Measurements from ENCODE around the gene MEF2D.

The MEF2D gene

GRCh38 chr1:156455362-156455761 is 45.2 kb downstream of the MEF2D start:
- H3K4me3 Mint-ChIP-seq = no peak overlapping the region

GRCh38 chr1:156452907-156453306 is 47.7 kb downstream of the MEF2D start:
- H3K4me3 Mint-ChIP-seq = no peak overlapping the region

More at GRCh38 chr1:156455362-156455761, 45.2 kb downstream of the MEF2D start:
- Mint-ChIP-seq H3K36me3 (no peaks in the 10 kb centered on the region), H3K27me3 (peaks cover under 1% of the 10 kb centered on the region), H3K4me1 (peaks cover 6% of the 10 kb centered on the region), H3K27ac (no peak overlapping the region), H3K9me3 (no peaks in the 10 kb centered on the region)
- no peak for ATAC-seq (ENCODE audit: low read depth)
- no peak for DNase-seq (ENCODE audit: low spot score in 2 of 2)

GRCh38 chr1:156451505-156452160 is 48.9 kb downstream of the MEF2D start:
- ATAC-seq (ENCODE audit: low read depth) (no peak), DNase-seq (ENCODE audit: low spot score in 2 of 2) (no peak)
- Mint-ChIP-seq H3K4me1 (peaks cover 4% of the 10 kb centered on the region), H3K36me3 (no peaks in the 10 kb centered on the region), H3K27ac (no peak overlapping the region), H3K27me3 (peaks cover 10% of the 10 kb centered on the region), H3K9me3 (no peaks in the 10 kb centered on the region), H3K4me3 (no peak overlapping the region)

More at GRCh38 chr1:156452907-156453306, 47.7 kb downstream of the MEF2D start:
- ATAC-seq (ENCODE audit: low read depth) (no peak), DNase-seq (ENCODE audit: low spot score in 2 of 2) (no peak)
- H3K4me1 Mint-ChIP-seq = peaks cover 6% of the 10 kb centered on the region
- peaks cover 7% of the 10 kb centered on the region for H3K27me3 Mint-ChIP-seq
- no peaks in the 10 kb centered on the region for H3K9me3 Mint-ChIP-seq
- H3K27ac Mint-ChIP-seq = no peak overlapping the region
- no peaks in the 10 kb centered on the region for H3K36me3 Mint-ChIP-seq

GRCh38 chr1:156448134-156448967 is 52.2 kb downstream of the MEF2D start:
- Mint-ChIP-seq H3K4me1 (peaks cover 4% of the 10 kb centered on the region), H3K27me3 (peaks cover 19% of the 10 kb centered on the region), H3K27ac (no peak overlapping the region), H3K36me3 (no peaks in the 10 kb centered on the region), H3K9me3 (no peaks in the 10 kb centered on the region), H3K4me3 (no peak overlapping the region)
- ATAC-seq (ENCODE audit: low read depth) (no peak), DNase-seq (ENCODE audit: low spot score in 2 of 2) (no peak)

DNA sequence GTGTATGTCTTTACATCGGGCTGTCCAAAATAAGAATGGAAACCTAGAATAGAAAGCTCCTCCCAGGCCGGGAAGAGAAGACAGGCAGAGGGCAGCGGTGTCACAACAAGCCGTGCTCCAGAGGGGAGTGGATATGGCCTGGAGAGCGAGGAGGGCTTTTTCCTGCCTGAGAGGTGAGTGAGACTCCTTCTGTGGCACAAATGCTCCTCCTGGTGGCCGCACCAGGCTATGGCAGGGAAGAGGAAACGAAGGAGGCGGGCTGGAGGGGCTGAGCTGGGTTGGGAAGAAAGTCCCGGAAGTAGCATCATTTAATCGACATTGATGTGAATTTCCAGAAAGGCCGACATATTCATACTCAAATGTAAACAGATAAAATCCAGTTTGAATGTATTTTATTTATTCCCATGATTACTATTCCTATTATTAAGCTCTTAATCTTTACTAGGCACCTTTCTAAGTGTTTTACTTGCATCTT is 54.7 kb downstream of the MEF2D start:
- peak; percentile 65 to 71 for DNase-seq (ENCODE audit: low spot score in 2 of 2)
- Mint-ChIP-seq H3K4me3 (no peak overlapping the region), H3K9me3 (no peaks in the 10 kb centered on the region), H3K36me3 (no peaks in the 10 kb centered on the region), H3K27me3 (peaks cover 32% of the 10 kb centered on the region), H3K4me1 (peaks cover 4% of the 10 kb centered on the region), H3K27ac (no peak overlapping the region)
- ATAC-seq (ENCODE audit: low read depth) = peak; percentile 77

DNA sequence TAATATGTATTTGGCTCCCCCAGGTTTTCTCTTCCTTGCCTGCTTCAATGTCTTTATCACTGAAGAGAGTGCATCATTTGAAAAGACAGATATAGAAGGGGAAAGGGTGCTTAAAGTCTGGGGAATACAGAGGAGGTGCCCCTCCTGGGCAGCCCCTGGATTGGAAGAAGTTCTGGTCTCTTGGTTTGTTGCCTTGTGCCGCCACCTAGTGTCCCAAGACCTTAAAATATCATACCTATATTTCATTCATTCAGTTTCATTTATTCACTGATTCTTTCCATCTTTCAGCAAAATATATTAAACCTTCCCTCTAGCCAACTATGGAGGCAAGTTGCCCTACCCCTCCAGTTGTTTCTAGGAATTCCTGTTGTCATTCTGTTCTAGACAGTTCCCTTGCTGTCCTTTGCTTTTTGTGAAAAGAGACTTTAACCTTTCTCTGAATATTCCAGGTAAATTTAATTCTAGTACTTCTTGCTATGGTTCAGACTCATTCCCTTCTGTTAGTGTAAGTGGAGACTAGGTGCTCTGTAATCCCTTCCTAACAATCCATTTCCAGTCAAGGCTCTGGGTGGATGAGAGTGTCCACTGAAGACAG is 56.1 kb downstream of the MEF2D start:
- ATAC-seq (ENCODE audit: low read depth) (peak; percentile 42), DNase-seq (ENCODE audit: low spot score in 2 of 2) (no peak)
- no peak overlapping the region for H3K4me3 Mint-ChIP-seq
- H3K9me3 Mint-ChIP-seq = no peaks in the 10 kb centered on the region
- no peaks in the 10 kb centered on the region for H3K36me3 Mint-ChIP-seq
- H3K27me3 Mint-ChIP-seq = peaks cover 35% of the 10 kb centered on the region
- no peak overlapping the region for H3K27ac Mint-ChIP-seq
- peaks cover 4% of the 10 kb centered on the region for H3K4me1 Mint-ChIP-seq

DNA sequence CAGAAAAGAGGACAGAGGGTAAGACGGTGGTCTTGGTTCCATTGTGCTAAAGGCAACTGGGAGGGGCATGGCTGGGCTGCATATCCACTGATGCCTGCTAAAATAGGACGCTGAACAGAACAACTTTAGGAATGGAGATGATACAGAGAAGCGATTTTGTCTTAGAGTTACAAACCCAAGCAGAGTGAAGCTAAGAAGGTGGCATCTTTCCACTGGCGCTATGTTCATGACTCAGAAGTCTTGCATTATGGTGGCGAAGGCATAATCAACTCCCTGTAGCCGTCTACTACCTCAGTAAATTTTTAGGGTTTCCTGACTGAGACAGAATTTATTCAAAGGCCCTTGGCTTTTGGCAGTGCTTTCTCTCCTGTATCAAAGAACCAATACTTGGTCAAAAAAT is 57.3 kb downstream of the MEF2D start:
- ATAC-seq (ENCODE audit: low read depth) (no peak), DNase-seq (ENCODE audit: low spot score in 2 of 2) (no peak)
- Mint-ChIP-seq H3K27me3 (peaks cover 40% of the 10 kb centered on the region), H3K9me3 (peaks cover 3% of the 10 kb centered on the region), H3K4me3 (no peak overlapping the region), H3K36me3 (no peaks in the 10 kb centered on the region), H3K4me1 (peaks cover 8% of the 10 kb centered on the region), H3K27ac (no peak overlapping the region)

DNA sequence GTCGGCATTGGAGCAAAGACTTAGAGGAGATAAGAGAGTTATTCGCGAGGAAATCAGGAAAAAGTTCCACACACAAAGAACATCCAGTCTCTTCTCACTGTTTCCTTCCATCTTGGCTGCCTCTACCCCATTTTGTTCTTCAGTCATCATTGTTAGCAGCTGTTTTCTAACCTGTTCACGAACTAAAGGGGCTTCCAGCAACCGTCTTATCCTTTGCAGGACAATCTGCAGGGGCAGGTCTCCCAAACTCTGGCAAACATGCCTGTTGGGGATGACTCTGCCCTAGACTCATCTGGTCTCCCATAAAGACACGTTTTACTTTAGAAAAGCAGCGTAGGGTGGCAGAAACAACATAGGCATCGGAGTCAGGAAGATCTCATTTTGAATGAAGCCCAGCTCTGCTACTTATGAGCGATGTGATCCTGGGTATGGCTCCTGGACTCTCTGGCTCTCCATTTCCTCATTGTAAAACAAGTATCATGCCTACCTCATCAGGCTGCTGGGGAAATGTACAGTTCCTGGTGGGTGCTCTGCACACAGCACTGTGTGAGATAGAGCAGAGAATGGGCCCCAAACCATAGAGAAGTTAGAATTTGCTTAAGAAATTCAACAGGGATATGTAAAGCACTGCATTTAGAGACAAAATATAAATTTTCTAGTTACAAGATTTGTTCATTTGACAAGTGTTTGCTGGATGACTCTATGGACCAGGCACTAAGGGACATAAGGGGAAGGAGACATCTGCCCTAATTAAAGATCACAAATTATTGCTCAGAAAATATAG is 59.7 kb downstream of the MEF2D start:
- H3K4me3 Mint-ChIP-seq = no peak overlapping the region
- H3K4me1 Mint-ChIP-seq = peaks cover 19% of the 10 kb centered on the region
- no peaks in the 10 kb centered on the region for H3K36me3 Mint-ChIP-seq
- no peak overlapping the region for H3K27ac Mint-ChIP-seq
- peaks cover 40% of the 10 kb centered on the region for H3K27me3 Mint-ChIP-seq
- no peak for DNase-seq (ENCODE audit: low spot score in 2 of 2)
- ATAC-seq (ENCODE audit: low read depth) = no peak
- H3K9me3 Mint-ChIP-seq = peaks cover 3% of the 10 kb centered on the region

DNA sequence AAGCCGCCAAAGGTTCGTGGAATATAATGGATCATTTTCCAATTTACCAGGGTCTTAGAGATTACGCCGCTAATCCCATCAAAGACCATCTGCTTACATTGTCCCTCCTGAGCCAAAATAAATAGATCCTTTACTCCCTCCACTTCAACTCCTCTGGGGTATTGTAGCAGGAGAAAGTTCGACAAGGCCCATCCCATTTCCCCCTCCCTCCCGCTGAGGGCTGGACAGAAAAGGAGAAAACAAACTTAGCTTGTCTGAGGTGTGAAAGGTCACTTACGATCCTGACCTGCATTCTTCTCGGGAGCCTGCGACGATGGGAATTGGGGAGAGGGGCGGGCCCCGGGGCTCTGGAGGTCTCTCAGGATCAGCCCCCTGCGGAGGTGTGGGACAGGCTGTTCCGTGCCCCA is 60.8 kb downstream of the MEF2D start:
- H3K27ac Mint-ChIP-seq = no peak overlapping the region
- H3K4me1 Mint-ChIP-seq = peaks cover 23% of the 10 kb centered on the region
- no peak overlapping the region for H3K4me3 Mint-ChIP-seq
- peaks cover 3% of the 10 kb centered on the region for H3K9me3 Mint-ChIP-seq
- no peak for DNase-seq (ENCODE audit: low spot score in 2 of 2)
- ATAC-seq (ENCODE audit: low read depth) = no peak
- peaks cover 46% of the 10 kb centered on the region for H3K27me3 Mint-ChIP-seq
- peaks cover 2% of the 10 kb centered on the region for H3K36me3 Mint-ChIP-seq

GRCh38 chr1:156439036-156439776 is 61.4 kb downstream of the MEF2D start:
- ATAC-seq (ENCODE audit: low read depth) = no peak
- Mint-ChIP-seq H3K27ac (no peak overlapping the region), H3K9me3 (peaks cover 3% of the 10 kb centered on the region), H3K4me1 (peaks cover 23% of the 10 kb centered on the region), H3K36me3 (peaks cover 2% of the 10 kb centered on the region), H3K27me3 (peaks cover 51% of the 10 kb centered on the region), H3K4me3 (no peak overlapping the region)
- DNase-seq (ENCODE audit: low spot score in 2 of 2) = no peak

- peaks cover 3% of the 10 kb centered on the region for H3K9me3 Mint-ChIP-seq
- peaks cover 2% of the 10 kb centered on the region for H3K36me3 Mint-ChIP-seq
- H3K27ac Mint-ChIP-seq = no peak overlapping the region
- ATAC-seq (ENCODE audit: low read depth) (no peak), DNase-seq (ENCODE audit: low spot score in 2 of 2) (no peak)
- H3K4me1 Mint-ChIP-seq = peaks cover 26% of the 10 kb centered on the region
- H3K4me3 Mint-ChIP-seq = no peak overlapping the region
- peaks cover 56% of the 10 kb centered on the region for H3K27me3 Mint-ChIP-seq
These were observed 62.1 kb downstream of the MEF2D start for GRCh38 chr1:156438278-156438987.

DNA sequence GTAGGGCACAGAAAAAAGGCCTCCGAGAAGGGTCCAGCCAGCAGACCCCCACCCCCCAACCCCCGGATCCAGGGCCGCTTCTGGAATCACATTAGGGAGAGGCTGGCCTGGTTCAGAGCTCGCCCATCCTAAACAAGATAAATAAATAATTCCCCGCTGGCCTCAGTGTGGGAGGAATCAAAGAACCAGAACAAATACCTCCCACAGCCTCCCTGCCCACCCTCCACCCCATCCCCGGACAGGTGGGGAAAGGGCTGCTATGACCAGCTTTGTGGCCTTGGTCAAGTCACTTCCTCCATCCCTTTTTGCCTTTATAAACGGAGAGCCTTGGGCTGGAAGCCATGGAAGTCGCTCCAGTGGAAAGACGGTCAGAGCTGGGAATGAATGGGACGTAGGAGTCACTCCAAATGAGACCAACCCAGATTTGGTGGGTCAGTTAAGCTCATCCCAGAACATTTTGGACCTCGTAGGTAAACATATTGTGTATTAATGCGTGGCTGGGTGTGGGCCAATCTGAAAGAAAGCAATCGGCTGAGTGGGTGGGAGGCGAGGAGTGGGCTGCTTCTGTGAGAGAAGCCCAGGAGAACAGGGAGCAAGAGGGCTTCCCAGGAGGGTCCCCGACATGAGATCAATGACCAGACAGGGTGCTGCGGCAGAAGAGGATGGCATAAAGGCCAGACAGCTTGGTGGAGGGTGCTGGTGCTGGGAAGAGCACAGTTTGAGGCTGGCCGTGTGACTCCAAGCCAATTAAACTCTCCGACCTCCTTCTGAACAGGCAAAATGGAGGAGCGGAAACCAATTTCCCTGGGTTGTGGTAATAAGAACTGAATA is 63.3 kb downstream of the MEF2D start:
- Mint-ChIP-seq H3K36me3 (peaks cover 2% of the 10 kb centered on the region), H3K4me1 (peaks cover 33% of the 10 kb centered on the region), H3K27me3 (peaks cover 60% of the 10 kb centered on the region), H3K4me3 (no peak overlapping the region), H3K9me3 (peaks cover 3% of the 10 kb centered on the region), H3K27ac (peak overlapping the region; percentile 61)
- no peak for DNase-seq (ENCODE audit: low spot score in 2 of 2)
- ATAC-seq (ENCODE audit: low read depth) = no peak

Measured in memory B cell (primary cell).